ENCODE measurements around the gene FAM83E.

DNA sequence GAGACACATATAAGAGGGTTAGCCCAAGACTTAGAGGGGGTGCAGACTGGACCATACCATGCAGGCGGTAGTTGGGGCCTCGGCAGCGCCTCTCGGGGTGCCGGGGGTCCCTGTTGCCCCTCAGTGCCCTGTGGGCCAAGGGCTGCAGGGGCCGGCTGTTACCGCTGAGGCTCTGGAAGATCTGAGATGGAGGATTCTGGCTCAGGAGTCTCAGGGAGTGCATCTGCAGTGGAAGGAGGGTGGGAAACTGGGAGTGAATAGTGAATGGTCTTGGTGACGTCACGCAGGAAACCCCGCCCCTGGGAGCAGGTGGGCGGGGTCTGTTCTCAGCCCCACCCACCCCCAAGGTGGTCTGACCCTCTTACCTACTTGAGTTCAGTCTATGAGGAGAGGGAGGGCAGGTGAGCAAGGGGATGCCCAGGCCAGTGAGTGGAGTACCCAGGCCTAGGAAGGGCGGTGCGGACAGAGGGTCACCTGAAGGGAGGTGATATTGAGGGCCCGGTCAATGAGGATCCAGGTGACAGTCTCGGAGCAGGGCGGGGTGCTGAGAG, 24.0 kb upstream of the FAM83E start:
- TF ChIP-seq, protein P1, sequence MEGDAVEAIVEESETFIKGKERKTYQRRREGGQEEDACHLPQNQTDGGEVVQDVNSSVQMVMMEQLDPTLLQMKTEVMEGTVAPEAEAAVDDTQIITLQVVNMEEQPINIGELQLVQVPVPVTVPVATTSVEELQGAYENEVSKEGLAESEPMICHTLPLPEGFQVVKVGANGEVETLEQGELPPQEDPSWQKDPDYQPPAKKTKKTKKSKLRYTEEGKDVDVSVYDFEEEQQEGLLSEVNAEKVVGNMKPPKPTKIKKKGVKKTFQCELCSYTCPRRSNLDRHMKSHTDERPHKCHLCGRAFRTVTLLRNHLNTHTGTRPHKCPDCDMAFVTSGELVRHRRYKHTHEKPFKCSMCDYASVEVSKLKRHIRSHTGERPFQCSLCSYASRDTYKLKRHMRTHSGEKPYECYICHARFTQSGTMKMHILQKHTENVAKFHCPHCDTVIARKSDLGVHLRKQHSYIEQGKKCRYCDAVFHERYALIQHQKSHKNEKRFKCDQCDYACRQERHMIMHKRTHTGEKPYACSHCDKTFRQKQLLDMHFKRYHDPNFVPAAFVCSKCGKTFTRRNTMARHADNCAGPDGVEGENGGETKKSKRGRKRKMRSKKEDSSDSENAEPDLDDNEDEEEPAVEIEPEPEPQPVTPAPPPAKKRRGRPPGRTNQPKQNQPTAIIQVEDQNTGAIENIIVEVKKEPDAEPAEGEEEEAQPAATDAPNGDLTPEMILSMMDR (IDR thresholded peaks at IDR 0.05) = no peak
- TF ChIP-seq EZH2 (IDR thresholded peaks at IDR 0.05; ENCODE audit: borderline replicate concordance, insufficient read depth, low read depth, low read length, poor library complexity, severe bottlenecking) = no peak

All from B cell (primary cell).